ENCODE results near the gene ODF2.
"Not testable (repeated sequence)": the region's sequence is repeated elsewhere in the genome, so short reads cannot be mapped to it uniquely, and the experiment has no call there.

ODF2 gene

GRCh38 chr9:128484686-128485413 lies 29.0 kb downstream of the ODF2 start:
- no peak for DNase-seq (ENCODE audit: low read depth in 2 of 2)

DNA sequence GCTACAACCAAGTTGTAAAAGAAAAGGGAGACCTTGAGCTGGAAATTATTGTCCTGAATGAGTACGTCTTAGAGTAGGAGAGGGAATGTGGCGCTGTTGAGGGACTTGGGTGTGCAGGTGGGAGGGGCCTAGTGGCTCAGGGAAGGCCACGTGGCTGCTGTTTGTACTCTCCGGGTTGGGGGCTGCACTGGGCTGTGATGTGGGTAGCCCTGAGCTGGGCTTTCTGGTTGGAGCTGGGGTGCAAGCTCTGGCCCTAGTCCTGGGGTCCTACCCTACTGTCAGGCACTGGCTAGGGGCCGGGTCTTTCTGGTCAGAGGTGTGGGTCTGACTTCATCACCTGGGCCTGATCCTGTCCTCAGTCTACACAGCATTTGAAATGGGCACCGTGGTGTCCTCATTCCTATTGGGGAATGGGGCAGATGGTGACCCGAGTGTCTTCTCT lies 29.6 kb downstream of the ODF2 start:
- DNase-seq (ENCODE audit: low read depth in 2 of 2): no peak

DNA sequence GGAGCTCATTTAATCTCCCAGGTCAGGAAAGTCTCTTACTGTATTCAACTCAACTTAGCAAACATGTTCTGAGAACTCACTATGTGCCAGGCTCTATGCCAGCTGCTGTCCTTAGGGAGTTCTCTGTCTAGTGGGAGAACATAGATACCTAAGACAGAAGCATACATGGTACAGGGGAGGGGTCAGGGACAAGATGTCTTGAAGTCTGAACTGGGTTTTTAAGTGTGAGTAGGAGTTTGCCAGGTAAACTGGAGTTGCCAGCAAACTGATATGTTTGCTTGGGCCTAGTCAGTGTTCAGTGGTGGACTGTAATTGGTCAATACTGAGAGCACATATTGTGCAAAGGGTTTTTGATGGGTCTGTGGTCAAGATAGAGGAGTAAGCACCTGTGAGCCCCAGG lies 30.4 kb downstream of the ODF2 start:
- no peak for DNase-seq (ENCODE audit: low read depth in 2 of 2)

DNA sequence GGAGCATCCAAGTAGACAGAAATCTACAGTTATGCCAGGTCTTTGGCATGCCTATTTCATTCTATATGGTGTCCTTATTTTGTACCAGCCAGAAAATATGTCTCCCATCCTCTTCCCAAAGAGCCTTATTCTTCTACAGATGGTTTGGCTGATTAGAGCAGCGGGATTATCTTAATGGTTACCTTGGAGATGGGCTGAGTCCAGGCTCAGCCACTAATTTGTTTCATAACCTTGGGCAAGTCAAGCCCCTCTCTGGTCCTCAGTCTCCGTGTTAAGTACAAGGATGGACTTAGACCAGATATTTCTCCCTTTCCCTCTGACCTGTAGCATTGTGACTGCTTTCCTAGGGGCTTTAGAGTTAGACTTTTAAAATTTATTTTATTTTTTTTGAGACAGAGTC lies 37.6 kb downstream of the ODF2 start:
- DNase-seq (ENCODE audit: low read depth in 2 of 2): no peak

- DNase-seq (ENCODE audit: low read depth in 2 of 2): no peak
These were observed 38.4 kb downstream of the ODF2 start for GRCh38 chr9:128494108-128494745.

- DNase-seq (ENCODE audit: low read depth in 2 of 2): no peak
These were observed 38.9 kb downstream of the ODF2 start for GRCh38 chr9:128494746-128495129.

DNA sequence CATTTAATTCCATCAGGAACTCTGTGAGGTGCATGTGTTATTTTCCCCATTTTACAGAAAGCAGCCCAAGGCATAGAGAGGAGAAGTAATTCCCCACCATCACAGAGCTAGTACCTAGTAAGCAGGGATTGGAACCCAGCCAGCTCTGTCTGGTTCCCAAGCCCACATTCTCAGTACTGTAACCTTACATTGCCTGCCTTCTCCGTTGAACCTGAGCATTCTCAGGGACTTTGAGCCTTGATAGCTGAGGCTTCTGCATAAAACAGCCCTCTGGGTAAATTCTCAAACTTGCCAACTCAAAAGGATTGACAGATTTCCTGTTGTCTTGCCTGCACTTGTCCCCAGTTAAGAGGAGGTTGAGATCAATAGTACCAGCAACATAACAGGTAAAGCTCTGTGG lies 39.5 kb downstream of the ODF2 start:
- no peak for DNase-seq (ENCODE audit: low read depth in 2 of 2)

GRCh38 chr9:128495804-128496417 lies 40.1 kb downstream of the ODF2 start:
- no peak for DNase-seq (ENCODE audit: low read depth in 2 of 2)

DNA sequence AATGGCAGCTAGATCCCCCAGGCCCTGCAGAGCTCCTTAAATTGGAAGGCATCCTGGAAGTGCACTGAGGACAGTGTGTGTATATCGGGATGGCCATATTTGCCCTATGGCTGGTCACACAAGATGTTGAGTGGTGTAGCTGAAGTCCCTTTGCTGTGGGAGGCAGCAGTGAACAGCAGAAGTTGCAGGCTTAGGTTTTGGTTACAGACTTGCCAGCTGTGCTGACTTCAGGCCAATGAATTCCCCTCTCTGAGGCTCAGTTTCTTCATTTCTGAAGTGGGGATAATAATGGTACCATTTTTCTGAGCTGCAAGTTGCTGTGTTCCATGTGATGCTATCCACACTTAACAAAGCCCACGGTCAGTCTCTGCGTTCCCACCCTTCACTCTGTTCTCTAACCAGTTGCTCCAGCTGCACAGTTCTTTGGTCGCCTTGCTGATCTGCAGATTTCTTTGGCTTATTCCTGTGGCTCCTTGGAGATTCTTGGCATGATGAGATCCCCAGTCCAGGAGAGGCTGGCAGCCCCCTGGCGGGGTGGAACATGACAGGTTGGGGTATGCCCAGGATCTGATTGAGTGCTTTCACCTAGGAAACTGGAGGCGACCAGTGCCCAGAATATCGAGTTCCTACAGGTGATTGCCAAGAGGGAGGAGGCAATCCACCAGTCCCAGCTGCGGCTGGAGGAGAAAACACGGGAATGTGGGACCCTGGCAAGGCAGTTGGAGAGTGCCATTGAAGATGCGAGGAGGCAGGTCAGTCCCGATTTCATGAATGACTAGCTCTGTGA lies 42.2 kb downstream of the ODF2 start:
- DNase-seq (ENCODE audit: low read depth in 2 of 2): no peak

DNA sequence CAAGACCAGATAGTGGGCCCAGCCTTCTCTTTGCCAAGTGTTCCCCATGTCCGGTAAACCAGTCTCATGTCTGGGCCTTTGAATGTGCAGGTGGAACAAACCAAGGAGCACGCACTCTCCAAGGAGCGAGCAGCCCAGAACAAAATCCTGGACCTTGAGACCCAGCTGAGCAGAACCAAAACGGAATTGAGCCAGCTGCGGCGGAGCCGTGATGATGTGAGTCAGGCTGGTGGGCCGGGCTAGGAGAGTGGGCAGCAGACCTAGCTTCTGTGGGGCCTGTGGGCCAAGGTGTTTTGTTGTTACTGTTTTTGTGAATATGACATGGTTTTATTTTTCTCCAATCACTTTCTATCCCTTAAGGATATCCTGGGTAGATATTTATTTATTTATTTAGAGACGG lies 43.1 kb downstream of the ODF2 start:
- no peak for DNase-seq (ENCODE audit: low read depth in 2 of 2)

GRCh38 chr9:128499920-128500319 lies 44.1 kb downstream of the ODF2 start:
- no peak for DNase-seq (ENCODE audit: low read depth in 2 of 2)

GRCh38 chr9:128503415-128503825 lies 47.6 kb downstream of the ODF2 start:
- not testable (repeated sequence) for DNase-seq (ENCODE audit: low read depth in 2 of 2)

GRCh38 chr9:128503870-128504269 lies 48.1 kb downstream of the ODF2 start:
- DNase-seq (ENCODE audit: low read depth in 2 of 2): no peak

DNA sequence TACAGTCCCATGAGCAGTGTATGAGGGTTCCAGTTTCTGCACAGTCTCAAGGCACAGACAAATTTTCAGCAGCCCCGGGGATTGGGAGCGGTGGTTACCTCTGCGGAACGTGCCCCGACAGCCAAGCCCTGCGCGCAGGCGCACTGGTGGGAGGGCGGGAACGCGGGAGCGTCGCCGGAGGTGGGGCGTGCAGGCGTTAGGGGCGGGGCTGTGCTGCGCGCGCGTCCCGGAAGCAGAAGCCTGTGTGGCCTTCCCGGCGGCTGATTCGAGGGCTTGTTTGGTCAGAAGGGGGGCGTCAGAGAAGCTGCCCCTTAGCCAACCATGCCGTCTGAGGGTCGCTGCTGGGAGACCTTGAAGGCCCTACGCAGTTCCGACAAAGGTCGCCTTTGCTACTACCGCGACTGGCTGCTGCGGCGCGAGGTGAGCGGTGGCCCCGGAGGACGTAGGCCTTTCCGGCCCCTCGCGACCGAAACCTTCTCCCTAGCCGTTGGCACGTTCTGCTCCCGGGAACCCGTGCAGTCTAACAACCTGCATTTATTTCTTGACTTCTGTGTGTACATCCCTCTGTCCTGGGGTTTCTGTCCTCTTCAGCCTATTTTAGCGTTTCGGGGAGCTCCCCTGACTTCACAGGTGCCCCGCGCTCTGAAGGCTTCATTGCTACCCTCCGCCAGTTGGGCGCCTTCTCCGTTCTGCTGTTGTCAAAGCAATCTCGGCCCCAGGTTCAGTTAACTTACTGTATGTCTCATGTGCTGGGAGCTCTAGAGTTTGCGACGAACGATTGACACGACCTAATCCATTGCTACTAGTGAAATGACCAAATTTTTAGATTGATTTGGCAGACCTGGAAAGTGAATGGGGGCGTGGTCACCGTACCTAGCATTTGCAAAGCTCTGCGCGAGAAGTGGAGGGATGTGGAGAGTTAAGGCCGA lies 48.9 kb downstream of the ODF2 start, which contains the start of gene GLE1:
Gene GLE1 (plus strand): TSS at position 235 of the 929 bp plus-strand sequence. CDS start 87 bp downstream, at position 322.
- peak; percentile 90 to 96 for DNase-seq (ENCODE audit: low read depth in 2 of 2)

DNA sequence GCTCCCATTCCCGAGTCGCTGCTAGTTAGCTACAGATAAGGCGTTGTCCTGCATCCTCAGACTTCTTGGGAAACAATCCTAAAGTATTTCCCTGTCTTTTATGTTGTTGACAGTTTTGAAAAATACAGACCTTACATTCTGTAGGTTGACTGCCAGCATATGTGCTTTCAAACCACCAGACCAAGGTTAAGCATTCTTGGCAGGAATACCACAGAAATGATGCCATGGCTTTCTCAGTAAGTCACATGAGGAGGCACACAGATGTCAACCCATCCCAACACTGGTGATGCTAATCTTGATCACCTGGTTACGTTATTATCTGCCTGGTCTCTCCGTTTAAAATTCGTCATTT lies 49.6 kb downstream of the ODF2 start:
- DNase-seq (ENCODE audit: low read depth in 2 of 2): no peak

DNA sequence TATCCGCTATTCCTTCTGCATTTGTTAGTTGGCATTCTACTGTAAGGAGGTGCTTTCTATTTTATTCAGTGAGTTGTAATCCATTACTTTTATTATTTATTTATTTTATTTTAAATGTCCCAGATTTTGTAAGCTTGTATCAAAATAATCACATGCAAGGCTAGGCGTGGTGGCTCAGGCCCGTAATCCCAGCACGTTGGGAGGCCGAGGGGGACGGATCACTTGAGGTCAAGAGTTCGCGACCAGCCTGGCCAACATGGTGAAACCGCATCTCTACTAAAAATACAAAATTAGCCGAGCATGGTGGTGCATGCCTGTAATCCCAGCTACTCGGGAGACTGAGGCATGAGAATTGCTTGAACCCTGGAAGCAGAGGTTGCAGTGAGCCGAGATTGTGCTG lies 50.1 kb downstream of the ODF2 start:
- not testable (repeated sequence) for DNase-seq (ENCODE audit: low read depth in 2 of 2)

DNA sequence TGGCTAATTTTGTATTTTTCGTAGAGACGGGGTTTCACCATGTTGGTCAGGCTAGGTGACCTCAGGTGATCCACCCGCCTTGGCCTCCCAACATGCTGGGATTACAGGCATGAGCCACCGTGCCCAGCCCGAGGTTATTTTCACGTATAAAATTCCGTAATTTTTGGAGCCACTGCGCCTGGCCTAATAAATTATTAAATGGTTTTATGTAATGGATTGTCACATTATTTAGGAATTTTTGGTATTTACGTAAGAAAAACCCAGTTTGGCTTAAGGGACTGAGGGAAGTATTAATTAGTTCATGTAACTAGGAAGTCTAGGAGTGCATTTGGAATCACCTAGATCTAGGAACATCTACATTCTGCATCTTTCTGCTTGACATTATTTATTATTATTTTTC lies 57.0 kb downstream of the ODF2 start:
- DNase-seq (ENCODE audit: low read depth in 2 of 2): no peak

GRCh38 chr9:128521956-128522355 lies 66.2 kb downstream of the ODF2 start:
- DNase-seq (ENCODE audit: low read depth in 2 of 2): no peak

DNA sequence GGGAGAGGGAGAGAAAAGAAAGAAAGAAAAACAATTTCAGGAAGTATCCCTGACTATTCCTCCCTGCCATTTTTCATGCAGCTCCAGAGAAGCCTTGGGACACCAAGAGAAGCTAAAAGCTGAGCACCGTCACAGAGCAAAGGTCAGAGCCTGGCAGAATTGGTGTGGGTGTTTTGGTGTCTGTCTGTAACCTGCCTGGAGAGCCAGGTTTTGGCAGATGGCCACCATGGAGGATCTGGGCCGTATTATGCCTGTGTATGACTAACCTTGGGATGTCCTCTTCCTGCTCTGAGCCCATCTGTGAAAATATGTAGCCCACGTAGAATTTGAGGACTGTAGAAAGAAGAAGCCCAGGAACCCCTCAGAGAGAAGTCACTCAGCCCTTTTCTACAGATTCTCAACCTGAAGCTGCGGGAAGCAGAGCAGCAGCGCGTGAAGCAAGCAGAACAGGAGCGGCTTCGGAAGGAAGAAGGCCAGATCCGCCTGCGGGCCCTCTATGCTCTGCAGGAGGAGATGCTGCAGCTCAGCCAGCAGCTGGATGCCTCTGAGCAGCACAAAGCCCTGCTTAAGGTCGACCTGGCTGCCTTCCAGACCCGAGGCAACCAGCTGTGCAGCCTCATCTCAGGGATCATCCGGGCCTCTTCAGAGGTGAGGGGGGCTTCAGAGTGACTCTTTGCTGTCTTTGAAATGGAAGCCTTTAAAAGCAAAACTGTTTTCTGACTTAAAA lies 67.6 kb downstream of the ODF2 start:
- DNase-seq (ENCODE audit: low read depth in 2 of 2): no peak

GRCh38 chr9:128526720-128527119 lies 70.9 kb downstream of the ODF2 start:
- DNase-seq (ENCODE audit: low read depth in 2 of 2): no peak
